GM12801 (cell line): ENCODE measurements around the gene RUSC2.

Experiments used
- CTCF ChIP-seq: IDR thresholded peaks from one replicate; pipeline ENCODE4 v1.5.1; 2011; ENCODE audit warnings: control low read depth; ENCODE audit not compliant: insufficient read length; ENCODE audit errors: extremely low read depth

RUSC2 gene

GRCh38 chr9:35516479-35516878, 26.6 kb downstream of the RUSC2 start:
- TF ChIP-seq CTCF = no peak

- TF ChIP-seq CTCF = no peak
Measured at GRCh38 chr9:35517131-35517530, 27.2 kb downstream of the RUSC2 start.

- no peak for TF ChIP-seq CTCF
Measured at GRCh38 chr9:35517552-35518224, 27.8 kb downstream of the RUSC2 start.

- no peak for TF ChIP-seq CTCF
Measured at GRCh38 chr9:35518225-35518821, 28.4 kb downstream of the RUSC2 start.

- no peak for TF ChIP-seq CTCF
Measured at GRCh38 chr9:35518981-35519679, 29.2 kb downstream of the RUSC2 start.

- no peak for TF ChIP-seq CTCF
Measured at GRCh38 chr9:35519692-35520363, 29.9 kb downstream of the RUSC2 start.

DNA sequence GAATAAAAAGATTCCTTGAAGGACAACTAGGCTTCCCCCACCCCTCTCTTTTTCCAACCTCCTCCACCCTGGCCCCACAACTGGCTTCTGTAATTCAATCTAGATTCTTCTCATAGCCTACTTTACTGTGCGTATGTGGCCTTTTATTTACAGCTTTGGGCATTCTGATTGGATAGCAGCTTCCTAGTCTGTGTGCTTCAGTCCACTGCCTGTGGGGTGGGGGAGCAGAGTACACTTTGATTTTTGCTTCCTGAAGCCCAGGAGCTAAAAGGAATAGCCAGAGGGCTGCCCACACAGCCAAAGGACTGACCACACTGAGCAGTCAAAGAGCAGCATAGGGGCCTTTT, 30.4 kb downstream of the RUSC2 start:
- TF ChIP-seq CTCF = no peak
